Gastroesophageal sphincter (tissue), 3 donors: ENCODE measurements around the gene CCL17.

Experiments
- POLR2AphosphoS5 ChIP-seq: sonication (generic); formaldehyde crosslinking; IDR thresholded peaks from one replicate; pipeline ENCODE4 v1.6.1; 2017; ENCODE audit warnings: antibody characterized with exemption
- TF ChIP-seq, protein P1 (sequence below), 4 experiments: fragments of 200-600 bp in 2 of 4; fragments of 450-650 bp in 2 of 4; sonication (generic) in 1 of 4; IDR thresholded peaks; one replicate each; pipeline ENCODE4 v1.5.1; 2017 to 2019; ENCODE audit warnings: antibody characterized with exemption in 4 of 4, mild to moderate bottlenecking in 2 of 4, moderate library complexity in 2 of 4

GRCh38 chr16:57384248-57385070, 20.1 kb upstream of the CCL17 start:
- no peak for TF ChIP-seq POLR2AphosphoS5
- TF ChIP-seq, protein P1, sequence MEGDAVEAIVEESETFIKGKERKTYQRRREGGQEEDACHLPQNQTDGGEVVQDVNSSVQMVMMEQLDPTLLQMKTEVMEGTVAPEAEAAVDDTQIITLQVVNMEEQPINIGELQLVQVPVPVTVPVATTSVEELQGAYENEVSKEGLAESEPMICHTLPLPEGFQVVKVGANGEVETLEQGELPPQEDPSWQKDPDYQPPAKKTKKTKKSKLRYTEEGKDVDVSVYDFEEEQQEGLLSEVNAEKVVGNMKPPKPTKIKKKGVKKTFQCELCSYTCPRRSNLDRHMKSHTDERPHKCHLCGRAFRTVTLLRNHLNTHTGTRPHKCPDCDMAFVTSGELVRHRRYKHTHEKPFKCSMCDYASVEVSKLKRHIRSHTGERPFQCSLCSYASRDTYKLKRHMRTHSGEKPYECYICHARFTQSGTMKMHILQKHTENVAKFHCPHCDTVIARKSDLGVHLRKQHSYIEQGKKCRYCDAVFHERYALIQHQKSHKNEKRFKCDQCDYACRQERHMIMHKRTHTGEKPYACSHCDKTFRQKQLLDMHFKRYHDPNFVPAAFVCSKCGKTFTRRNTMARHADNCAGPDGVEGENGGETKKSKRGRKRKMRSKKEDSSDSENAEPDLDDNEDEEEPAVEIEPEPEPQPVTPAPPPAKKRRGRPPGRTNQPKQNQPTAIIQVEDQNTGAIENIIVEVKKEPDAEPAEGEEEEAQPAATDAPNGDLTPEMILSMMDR (IDR thresholded peaks at IDR 0.05), result no peak
